HepG2 (cell line): Measurements from ENCODE around the gene C1QTNF6. TPM values are rescaled to one million over a fixed set of nuclear protein-coding genes. Genes with fewer than 3 reads are reported as not detected.
A peak's percentile ranks its signal among the peaks of the same experiment; 100 is the strongest.

ENCODE experiments used
- ATM ChIP-seq: fragments of 450-650 bp; IDR thresholded peaks from 2 replicates; pipeline ENCODE4 v1.7.1; 2017; ENCODE audit warnings: mild to moderate bottlenecking, borderline replicate concordance
- BHLHE40 ChIP-seq: IDR thresholded peaks from 2 replicates; pipeline ENCODE4 v1.6.1; 2011; ENCODE audit warnings: low read length, improper control_type of control experiment
- CENPX ChIP-seq: sonication (generic); formaldehyde crosslinking; IDR thresholded peaks from 2 replicates; pipeline ENCODE4 v1.9.0; 2021; ENCODE audit warnings: mild to moderate bottlenecking, missing genetic modification reagents, moderate library complexity
- CHD4 ChIP-seq: fragments of 200-600 bp; sonication (generic); IDR thresholded peaks from 2 replicates; pipeline ENCODE4 v1.7.0; 2017; ENCODE audit warnings: mild to moderate bottlenecking, low read length, borderline replicate concordance
- KDM6A ChIP-seq: IDR thresholded peaks from 2 replicates; pipeline ENCODE4 v1.6.1; 2016; ENCODE audit warnings: low read depth
- MAFK ChIP-seq, 2 experiments: IDR thresholded peaks in 1 of 2; conservative IDR thresholded peaks in 1 of 2; 2 replicates each; pipeline ENCODE4 v1.6.1; 2011; ENCODE audit warnings: improper control_type of control experiment in 2 of 2, low read length in 2 of 2
- PLRG1 ChIP-seq: fragments of 450-650 bp; conservative IDR thresholded peaks from 2 replicates; pipeline ENCODE4 v1.6.1; 2016
- RORA ChIP-seq: sonication (generic); formaldehyde crosslinking; IDR thresholded peaks from 2 replicates; pipeline ENCODE4 v1.5.0; 2020; ENCODE audit warnings: mild to moderate bottlenecking, missing genetic modification reagents, moderate library complexity
- SCMH1 ChIP-seq: sonication (generic); formaldehyde crosslinking; IDR thresholded peaks from 2 replicates; pipeline ENCODE4 v1.9.0; 2021; ENCODE audit warnings: missing genetic modification reagents, mild to moderate bottlenecking, borderline replicate concordance
- SIN3B ChIP-seq: fragments of 150-350 bp; IDR thresholded peaks from 2 replicates; pipeline ENCODE4 v1.6.1; 2014; ENCODE audit warnings: low read length
- SOX13 ChIP-seq, 3 experiments: fragments of 450-650 bp in 1 of 3; sonication (generic) in 1 of 3; formaldehyde crosslinking in 1 of 3; IDR thresholded peaks in 2 of 3; conservative IDR thresholded peaks in 1 of 3; 2 replicates each; pipeline versions ENCODE4 v1.5.0 to v1.6.1; 2016 to 2020; ENCODE audit warnings: antibody characterized with exemption in 1 of 3, mild to moderate bottlenecking in 1 of 3, missing compliant biosample characterization in 1 of 3, missing genetic modification reagents in 1 of 3, moderate library complexity in 1 of 3
- ZNF564 ChIP-seq: sonication (generic); formaldehyde crosslinking; IDR thresholded peaks from 2 replicates; pipeline ENCODE4 v1.8.1; 2023; ENCODE audit warnings: mild to moderate bottlenecking, missing genetic modification reagents
- ZNF660 ChIP-seq: sonication (generic); formaldehyde crosslinking; IDR thresholded peaks from 2 replicates; pipeline ENCODE4 v1.5.1; 2020; ENCODE audit warnings: mild to moderate bottlenecking, low read depth, missing genetic modification reagents, borderline replicate concordance
- ZNF7 ChIP-seq: IDR thresholded peaks from 2 replicates; pipeline ENCODE4 v1.6.1; 2016; ENCODE audit warnings: missing biosample characterization, missing genetic modification reagents
- ZNF75D ChIP-seq: sonication (generic); formaldehyde crosslinking; IDR thresholded peaks from 2 replicates; pipeline ENCODE4 v1.8.1; 2023; ENCODE audit warnings: missing genetic modification reagents, mild to moderate bottlenecking, borderline replicate concordance
- ZNF839 ChIP-seq: sonication (generic); formaldehyde crosslinking; IDR thresholded peaks from 2 replicates; pipeline ENCODE4 v1.4.0; 2020; ENCODE audit warnings: missing genetic modification reagents, mild to moderate bottlenecking, borderline replicate concordance
- polyA plus RNA-seq, 8 experiments: library from polyadenylated mRNA; depleted of rRNA in 3 of 8; stranded (reverse) in 7 of 8; unstranded in 1 of 8; fragments of >200 nt; fragmentation: Illumina TruSeq in 4 of 8; extraction: Trizol in 4 of 8; gene quantifications; 2 replicates each; pipeline versions ENCODE4 v1.2.1 to v1.2.3, GENCODE V29; 2011 to 2016; ENCODE audit warnings: low read depth in 4 of 8, missing spikeins in 1 of 8, mixed read lengths in 1 of 8; ENCODE audit not compliant: insufficient read depth in 1 of 8
- total RNA-seq, 5 experiments: library from RNA; depleted of rRNA; stranded (reverse); fragments of >200 nt; fragmentation: Illumina TruSeq; extraction: Trizol; gene quantifications; 2 replicates each; pipeline ENCODE4 v1.2.3, GENCODE V29; 2016; ENCODE audit warnings: low read depth in 1 of 5
- TF ChIP-seq, protein P1 (sequence below): sonication (generic); IDR thresholded peaks from 2 replicates; pipeline ENCODE4 v1.6.1; 2016; ENCODE audit warnings: low read depth, borderline replicate concordance
- TF ChIP-seq, protein P2 (sequence below): sonication (generic); formaldehyde crosslinking; IDR thresholded peaks from 2 replicates; pipeline ENCODE4 v1.5.1; 2020; ENCODE audit warnings: missing genetic modification reagents, mild to moderate bottlenecking, borderline replicate concordance
- TF ChIP-seq, protein P3 (sequence below): sonication (generic); formaldehyde crosslinking; IDR thresholded peaks from 2 replicates; pipeline ENCODE4 v1.8.1; 2023; ENCODE audit warnings: mild to moderate bottlenecking, missing genetic modification reagents
- TF ChIP-seq, protein P4 (sequence below): sonication (generic); formaldehyde crosslinking; IDR thresholded peaks from 2 replicates; pipeline ENCODE4 v1.4.0; 2020; ENCODE audit warnings: missing genetic modification reagents
- TF ChIP-seq, protein P5 (sequence below): sonication (generic); formaldehyde crosslinking; IDR thresholded peaks from 2 replicates; pipeline ENCODE4 v1.4.0; 2020; ENCODE audit warnings: missing genetic modification reagents, borderline replicate concordance
- TF ChIP-seq, protein P6 (sequence below): sonication (generic); formaldehyde crosslinking; IDR thresholded peaks from 2 replicates; pipeline ENCODE4 v1.8.0; 2022; ENCODE audit warnings: missing genetic modification reagents, mild to moderate bottlenecking, moderate library complexity, borderline replicate concordance

The C1QTNF6 gene
- total and polyA plus RNA-seq, 2 of the 13 experiments (the other 11 are each of a cell fraction or from before 2014, with no cell fraction given): 2.7 to 6.9 TPM

DNA sequence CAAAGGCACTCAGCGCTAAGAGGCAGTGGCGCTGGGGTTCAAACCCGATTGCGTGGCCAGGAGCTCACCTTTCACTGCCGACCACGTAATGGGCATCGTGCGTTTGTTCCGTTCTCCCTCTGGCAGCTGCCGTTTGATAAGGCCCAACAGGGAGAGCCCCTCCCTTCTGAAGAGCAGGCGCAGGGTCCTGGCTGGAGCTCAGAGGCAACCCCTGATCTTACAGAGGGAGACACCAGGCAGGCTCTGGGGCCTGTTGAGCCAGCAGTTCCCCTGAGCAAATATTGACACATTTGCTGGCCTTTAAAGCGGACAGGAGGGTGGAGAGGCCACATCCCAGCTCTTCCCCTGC, 11.7 kb upstream of the C1QTNF6 start (continued):
- TF ChIP-seq, protein P1, sequence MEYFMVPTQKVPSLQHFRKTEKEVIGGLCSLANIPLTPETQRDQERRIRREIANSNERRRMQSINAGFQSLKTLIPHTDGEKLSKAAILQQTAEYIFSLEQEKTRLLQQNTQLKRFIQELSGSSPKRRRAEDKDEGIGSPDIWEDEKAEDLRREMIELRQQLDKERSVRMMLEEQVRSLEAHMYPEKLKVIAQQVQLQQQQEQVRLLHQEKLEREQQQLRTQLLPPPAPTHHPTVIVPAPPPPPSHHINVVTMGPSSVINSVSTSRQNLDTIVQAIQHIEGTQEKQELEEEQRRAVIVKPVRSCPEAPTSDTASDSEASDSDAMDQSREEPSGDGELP: peak; percentile 80; the same call in 1 of the 2 replicates
- TF ChIP-seq, protein P2, sequence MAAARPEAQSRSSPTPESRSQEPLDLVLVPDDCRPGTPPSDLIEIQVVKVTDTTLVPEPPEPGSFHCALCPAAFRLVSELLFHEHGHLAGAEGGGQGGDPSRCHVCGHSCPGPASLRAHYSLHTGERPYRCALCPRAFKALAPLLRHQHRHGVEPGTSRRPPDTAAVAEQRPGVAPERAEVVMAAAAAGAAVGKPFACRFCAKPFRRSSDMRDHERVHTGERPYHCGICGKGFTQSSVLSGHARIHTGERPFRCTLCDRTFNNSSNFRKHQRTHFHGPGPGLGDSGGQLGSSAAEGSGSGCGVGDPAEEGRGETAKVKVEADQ (CRISPR knock-in tag): no peak
- no peak for TF ChIP-seq BHLHE40
- TF ChIP-seq ZNF75D: no peak
- 0 out of 2 replicates have a peak, but pooled peaks have one; percentile 17 for TF ChIP-seq CHD4
- TF ChIP-seq KDM6A (CRISPR knock-in tag): peak; percentile 70
- no peak for TF ChIP-seq ZNF7
- peak; percentile 44; the same call in 1 of the 2 replicates for TF ChIP-seq ZNF564 (CRISPR knock-in tag)
- TF ChIP-seq, protein P3, sequence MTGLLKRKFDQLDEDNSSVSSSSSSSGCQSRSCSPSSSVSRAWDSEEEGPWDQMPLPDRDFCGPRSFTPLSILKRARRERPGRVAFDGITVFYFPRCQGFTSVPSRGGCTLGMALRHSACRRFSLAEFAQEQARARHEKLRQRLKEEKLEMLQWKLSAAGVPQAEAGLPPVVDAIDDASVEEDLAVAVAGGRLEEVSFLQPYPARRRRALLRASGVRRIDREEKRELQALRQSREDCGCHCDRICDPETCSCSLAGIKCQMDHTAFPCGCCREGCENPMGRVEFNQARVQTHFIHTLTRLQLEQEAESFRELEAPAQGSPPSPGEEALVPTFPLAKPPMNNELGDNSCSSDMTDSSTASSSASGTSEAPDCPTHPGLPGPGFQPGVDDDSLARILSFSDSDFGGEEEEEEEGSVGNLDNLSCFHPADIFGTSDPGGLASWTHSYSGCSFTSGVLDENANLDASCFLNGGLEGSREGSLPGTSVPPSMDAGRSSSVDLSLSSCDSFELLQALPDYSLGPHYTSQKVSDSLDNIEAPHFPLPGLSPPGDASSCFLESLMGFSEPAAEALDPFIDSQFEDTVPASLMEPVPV (CRISPR knock-in tag): no peak; the same call in 1 of the 2 replicates
- TF ChIP-seq MAFK (conservative IDR thresholded peaks at IDR 0.05 in 1 of 2, IDR thresholded peaks at IDR 0.05 in 1 of 2; ENCODE audit: low read length in 2 of 2): peak in 1 of 2 experiments; percentile 19; a peak in 1 of 4 replicates
- TF ChIP-seq SIN3B: no peak
- no peak for TF ChIP-seq SCMH1
- TF ChIP-seq, protein P4, sequence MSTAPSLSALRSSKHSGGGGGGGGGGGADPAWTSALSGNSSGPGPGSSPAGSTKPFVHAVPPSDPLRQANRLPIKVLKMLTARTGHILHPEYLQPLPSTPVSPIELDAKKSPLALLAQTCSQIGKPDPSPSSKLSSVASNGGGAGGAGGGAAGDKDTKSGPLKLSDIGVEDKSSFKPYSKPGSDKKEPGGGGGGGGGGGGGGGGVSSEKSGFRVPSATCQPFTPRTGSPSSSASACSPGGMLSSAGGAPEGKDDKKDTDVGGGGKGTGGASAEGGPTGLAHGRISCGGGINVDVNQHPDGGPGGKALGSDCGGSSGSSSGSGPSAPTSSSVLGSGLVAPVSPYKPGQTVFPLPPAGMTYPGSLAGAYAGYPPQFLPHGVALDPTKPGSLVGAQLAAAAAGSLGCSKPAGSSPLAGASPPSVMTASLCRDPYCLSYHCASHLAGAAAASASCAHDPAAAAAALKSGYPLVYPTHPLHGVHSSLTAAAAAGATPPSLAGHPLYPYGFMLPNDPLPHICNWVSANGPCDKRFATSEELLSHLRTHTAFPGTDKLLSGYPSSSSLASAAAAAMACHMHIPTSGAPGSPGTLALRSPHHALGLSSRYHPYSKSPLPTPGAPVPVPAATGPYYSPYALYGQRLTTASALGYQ: no peak
- no peak for TF ChIP-seq ATM
- no peak for TF ChIP-seq PLRG1
- no peak for TF ChIP-seq RORA (CRISPR knock-in tag)
- TF ChIP-seq, protein P5, sequence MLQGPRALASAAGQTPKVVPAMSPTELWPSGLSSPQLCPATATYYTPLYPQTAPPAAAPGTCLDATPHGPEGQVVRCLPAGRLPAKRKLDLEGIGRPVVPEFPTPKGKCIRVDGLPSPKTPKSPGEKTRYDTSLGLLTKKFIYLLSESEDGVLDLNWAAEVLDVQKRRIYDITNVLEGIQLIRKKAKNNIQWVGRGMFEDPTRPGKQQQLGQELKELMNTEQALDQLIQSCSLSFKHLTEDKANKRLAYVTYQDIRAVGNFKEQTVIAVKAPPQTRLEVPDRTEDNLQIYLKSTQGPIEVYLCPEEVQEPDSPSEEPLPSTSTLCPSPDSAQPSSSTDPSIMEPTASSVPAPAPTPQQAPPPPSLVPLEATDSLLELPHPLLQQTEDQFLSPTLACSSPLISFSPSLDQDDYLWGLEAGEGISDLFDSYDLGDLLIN (CRISPR knock-in tag): no peak
- TF ChIP-seq SOX13 (IDR thresholded peaks at IDR 0.05): peak; percentile 45; the same call in 1 of the 2 replicates
- peak in 1 of 2 experiments; percentile 35; a peak in 1 of 4 replicates for TF ChIP-seq SOX13 (CRISPR knock-in tag; conservative IDR thresholded peaks at IDR 0.05 in 1 of 2, IDR thresholded peaks at IDR 0.05 in 1 of 2)
- TF ChIP-seq CENPX (CRISPR knock-in tag): no peak
- TF ChIP-seq ZNF839 (CRISPR knock-in tag): no peak
- no peak for TF ChIP-seq ZNF660 (CRISPR knock-in tag)
- TF ChIP-seq, protein P6, sequence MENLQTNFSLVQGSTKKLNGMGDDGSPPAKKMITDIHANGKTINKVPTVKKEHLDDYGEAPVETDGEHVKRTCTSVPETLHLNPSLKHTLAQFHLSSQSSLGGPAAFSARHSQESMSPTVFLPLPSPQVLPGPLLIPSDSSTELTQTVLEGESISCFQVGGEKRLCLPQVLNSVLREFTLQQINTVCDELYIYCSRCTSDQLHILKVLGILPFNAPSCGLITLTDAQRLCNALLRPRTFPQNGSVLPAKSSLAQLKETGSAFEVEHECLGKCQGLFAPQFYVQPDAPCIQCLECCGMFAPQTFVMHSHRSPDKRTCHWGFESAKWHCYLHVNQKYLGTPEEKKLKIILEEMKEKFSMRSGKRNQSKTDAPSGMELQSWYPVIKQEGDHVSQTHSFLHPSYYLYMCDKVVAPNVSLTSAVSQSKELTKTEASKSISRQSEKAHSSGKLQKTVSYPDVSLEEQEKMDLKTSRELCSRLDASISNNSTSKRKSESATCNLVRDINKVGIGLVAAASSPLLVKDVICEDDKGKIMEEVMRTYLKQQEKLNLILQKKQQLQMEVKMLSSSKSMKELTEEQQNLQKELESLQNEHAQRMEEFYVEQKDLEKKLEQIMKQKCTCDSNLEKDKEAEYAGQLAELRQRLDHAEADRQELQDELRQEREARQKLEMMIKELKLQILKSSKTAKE (CRISPR knock-in tag): no peak
